ENCODE measurements around the gene HYOU1.
"Not testable (repeated sequence)": the region's sequence is repeated elsewhere in the genome, so short reads cannot be mapped to it uniquely, and the experiment has no call there.

HYOU1 gene

GRCh38 chr11:119042927-119043326, 14.1 kb downstream of the HYOU1 start:
- DNase-seq, result no peak

DNA sequence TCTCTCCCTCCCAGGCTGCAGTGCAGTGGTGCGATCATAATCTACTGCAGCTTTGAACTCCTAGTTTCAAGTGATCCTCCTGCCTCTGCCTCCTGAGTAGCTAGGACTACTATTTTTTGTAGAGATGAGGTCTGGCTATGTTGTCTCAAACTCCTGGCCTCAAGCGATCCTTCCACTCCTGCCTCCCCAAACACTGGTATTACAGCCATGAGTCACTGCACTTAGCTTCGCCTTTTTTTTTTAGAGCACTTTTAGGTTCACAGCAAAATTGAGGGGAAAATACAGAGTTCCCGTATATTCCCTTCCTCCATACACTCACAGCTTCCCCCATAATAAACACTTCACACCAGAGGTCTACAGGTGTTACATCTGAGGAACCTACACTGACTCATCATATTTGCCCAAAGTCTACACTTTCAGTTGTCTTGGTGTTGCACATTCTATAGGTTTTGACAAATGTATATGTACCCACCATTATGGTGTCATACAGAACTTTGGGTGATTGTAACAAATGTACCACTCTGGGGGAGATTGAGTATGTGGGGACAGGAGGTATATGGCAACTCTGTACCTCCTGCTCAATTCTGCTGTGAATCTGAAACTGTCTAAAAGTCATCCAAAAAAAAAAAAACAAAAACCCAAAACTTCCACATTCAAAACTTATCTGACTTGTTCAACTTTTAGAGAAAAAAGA, 15.0 kb downstream of the HYOU1 start:
- DNase-seq, result no peak

DNA sequence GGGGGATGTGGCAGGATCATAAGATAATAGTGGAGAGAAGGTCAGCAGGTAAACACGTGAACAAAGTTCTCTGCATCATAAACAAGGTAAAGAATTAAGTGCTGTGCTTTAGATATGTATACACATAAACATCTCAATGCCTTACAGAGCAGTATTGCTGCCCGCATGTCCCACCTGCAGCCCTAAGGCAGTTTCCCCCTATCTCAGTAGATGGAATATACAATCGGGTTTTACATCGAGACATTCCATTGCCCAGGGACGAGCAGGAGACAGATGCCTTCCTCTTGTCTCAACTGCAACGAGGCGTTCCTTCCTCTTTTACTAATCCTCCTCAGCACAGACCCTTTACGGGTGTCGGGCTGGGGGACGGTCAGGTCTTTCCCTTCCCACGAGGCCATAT, 17.5 kb downstream of the HYOU1 start:
- not testable (repeated sequence) for DNase-seq

DNA sequence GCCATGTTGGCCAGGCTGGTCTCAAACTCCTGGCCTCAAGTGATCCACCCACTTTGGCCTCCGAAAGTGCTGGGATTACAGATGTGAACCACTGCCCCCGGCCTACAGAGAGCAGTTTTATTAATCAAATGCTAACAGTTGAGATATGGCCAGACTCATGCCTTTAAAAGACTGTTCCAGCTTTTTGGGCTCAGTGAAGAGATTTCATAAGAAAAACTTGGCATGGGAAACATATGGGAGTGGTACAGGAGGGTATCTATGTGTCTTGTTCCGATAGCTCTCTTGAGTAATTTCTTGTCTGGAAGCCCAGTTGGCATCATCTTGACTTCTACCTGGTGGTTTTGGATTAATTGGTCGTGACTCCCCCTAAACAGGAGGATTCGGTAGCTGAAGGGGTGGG, 18.1 kb downstream of the HYOU1 start:
- no peak for DNase-seq

DNA sequence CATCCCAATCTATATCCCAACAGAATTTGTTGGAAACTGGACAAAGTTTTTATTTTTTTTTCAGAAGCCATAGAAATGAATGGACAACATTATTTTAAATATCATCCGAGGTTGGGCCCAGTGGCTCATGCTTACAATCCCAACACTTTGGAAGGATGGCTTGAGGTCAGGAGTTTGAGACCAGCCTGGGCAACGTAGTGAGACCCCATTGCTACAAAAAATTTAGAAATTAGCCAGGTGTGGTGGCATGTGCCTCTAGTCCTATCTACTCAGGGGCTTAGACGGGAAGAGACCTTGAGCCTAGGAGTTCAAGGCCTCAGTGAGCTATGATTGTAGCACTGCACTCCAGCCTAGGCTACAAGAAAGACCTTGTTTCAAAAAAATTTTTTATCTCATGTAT, 22.2 kb downstream of the HYOU1 start:
- DNase-seq, result no peak

DNA sequence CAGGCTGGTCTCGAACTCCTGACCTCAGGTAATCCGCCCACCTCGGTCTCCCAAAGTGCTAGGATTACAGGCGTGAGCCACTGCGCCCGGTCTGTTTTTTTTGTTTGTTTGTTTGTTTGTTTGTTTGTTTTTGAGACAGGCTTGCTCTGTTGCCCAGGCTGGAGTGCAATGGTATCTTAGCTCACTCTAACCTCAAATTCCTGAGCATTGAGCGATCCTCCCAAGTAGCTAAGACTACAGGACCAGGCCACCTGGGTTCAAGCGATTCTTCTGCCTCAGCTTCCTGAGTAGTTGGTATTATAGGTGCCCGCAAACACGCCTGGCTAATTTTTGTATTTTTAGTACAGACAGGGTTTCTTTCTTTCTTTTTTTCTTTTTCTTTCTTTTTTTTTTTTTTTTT, 23.6 kb downstream of the HYOU1 start:
- DNase-seq, result not testable (repeated sequence)

DNA sequence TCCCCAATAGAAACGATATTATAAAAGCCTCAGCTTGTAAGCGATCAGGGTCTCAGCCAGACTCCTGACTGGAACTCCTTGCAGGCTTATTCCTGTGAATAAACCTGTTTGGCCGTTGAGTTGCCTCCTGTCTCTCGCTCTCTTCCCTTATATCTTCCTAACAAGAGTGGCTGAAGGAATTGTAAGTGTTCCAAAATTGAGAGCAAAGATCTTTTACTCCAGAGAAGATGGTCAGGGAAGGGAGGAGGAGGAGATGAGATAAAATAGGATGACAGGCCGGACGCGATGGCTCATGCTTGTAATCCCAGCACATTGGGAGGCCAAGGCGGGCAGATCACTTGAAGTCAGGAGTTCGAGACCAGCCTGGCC, 25.1 kb downstream of the HYOU1 start:
- no peak for DNase-seq

DNA sequence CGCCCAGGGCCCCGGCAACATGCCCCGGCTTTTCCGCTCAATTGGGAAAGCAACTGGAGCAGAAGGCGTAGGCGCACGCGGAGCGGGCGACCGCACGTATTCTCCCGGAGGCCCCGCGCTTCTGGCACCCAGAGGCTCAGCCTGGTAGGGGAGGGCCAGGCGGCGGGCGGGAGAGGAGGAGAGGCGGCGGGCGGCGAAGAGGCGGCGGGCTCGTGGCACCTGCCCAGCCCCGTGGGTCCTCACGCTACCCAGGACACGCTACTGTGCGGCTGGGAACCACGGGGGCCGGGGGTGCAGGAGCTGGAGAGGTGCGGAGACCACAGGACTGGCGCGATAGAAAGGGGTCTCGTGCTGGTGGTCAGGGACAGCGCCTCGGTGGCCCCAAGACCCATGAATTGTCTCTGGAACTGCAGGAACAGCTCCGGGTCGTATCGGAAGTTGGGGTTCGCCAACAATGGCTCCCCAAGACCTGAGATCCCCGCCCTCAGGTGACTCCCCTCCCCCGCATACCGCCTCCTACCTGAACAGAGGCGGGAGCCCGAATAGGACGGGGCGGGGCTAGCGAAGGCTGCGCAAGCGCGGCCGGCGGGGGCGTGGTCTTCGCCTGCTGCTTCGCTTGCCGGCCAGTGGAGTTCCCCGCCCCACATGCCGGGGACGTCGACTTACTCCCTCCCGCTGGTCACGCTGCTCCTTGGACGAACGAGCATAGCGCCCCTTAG, 26.5 kb downstream of the HYOU1 start, which contains the start of gene SLC37A4:
Gene SLC37A4, minus strand, starts transcription at position 549 of the 719 bp plus-strand sequence.
- DNase-seq, result peak; percentile 99

DNA sequence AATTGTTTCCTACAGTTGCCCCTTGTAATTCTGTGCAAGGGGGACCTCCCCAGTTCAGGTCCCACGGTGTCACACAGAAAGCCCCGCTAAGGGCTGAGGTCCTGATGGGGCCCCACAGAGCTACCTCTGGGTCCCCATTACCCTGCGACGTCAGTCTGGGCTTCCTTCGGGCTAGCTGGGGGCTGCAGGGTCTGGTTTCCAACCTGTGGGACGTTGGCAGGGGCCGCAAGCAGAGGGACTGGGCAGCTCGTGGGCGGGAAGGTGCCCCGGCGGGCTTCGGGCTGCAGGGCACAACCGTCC, 27.0 kb downstream of the HYOU1 start:
- no peak for DNase-seq

- DNase-seq, result peak; percentile 37
These were observed 27.5 kb downstream of the HYOU1 start for GRCh38 chr11:119029340-119030028.

- no peak for DNase-seq
These were observed 28.0 kb downstream of the HYOU1 start for GRCh38 chr11:119029069-119029339.

- DNase-seq, result no peak
These were observed 28.5 kb downstream of the HYOU1 start for GRCh38 chr11:119028346-119029068.

DNA sequence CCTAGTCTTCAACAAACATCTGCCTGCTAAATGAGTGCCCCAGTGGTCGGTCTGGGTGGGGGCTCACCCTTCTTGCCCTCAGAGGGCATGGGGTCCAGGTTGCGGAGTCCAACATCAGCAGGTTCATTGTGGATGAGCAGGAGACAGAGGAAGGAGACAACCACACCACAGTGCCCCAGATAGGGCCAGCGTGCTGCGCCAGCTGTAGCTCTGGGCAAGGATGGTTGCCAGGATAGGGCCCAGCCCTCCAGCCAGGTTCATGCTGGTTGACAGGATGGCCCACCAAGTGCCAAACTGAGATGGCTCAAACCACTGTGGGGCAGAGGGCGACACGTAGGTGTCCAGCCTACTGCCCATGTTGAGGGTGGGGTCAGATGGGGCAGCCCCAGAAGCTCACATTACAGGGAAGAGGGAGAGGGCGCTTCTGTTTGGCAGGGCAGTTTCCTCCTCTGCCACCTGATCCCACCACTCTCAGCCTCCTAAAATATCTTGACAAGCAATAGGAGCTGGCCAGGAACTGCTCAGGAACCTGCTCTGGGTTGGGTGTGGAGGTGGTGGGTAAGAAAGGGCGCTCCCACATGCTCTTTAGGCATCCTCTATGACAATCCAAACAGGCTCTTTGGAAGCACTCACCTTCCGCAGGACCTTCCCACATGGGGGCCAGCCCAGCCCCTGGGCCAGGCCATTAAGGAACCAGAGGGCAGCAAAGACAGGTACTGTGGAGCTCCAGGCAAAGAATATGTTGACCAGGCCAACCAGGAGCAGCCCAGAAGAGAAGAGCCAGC, 29.3 kb downstream of the HYOU1 start:
- DNase-seq, result no peak

DNA sequence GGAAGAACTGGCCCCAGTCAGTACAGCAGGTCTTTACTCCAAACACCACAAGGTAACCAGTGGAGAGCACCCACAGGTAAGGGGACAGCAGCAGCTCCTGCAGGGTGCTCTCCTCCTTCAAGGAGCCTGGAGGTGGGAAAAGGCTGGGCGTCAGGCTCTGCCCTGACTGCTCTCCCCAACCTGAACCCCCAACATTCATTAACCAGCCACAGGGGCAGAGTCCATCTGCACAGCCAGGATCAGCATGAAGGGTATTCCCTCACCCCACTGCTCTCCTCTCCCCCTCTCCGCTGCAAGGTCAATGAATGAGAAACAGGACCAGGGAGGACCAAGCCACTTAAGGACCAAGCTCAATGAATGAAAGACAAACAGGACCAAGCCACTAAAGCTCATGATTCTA, 30.0 kb downstream of the HYOU1 start:
- DNase-seq, result no peak

- DNase-seq, result no peak
These were observed 30.8 kb downstream of the HYOU1 start for GRCh38 chr11:119025978-119026766.

DNA sequence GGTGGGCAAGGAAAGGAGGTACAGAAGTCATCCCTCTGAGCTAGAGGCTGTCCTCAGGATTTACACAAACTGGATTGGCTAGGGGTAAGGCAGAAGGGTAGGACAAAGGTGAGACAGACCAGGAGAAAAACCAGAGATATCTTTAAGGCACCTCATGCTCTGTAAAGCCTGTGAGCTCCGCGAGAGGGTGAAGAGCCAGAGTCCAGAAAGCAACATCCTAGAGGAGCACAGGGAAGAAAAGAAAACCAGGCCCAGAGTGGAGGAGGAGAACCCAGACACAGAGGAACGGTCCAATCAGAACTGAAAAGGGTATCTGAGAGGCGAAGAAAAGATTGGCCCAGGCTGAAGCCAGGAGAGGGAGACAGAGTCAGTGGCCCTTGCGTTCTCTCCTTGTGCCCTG, 31.5 kb downstream of the HYOU1 start:
- DNase-seq, result no peak

- no peak for DNase-seq
These were observed 31.9 kb downstream of the HYOU1 start for GRCh38 chr11:119025099-119025473.

GRCh38 chr11:119024430-119025098, 32.4 kb downstream of the HYOU1 start:
- no peak for DNase-seq

- no peak for DNase-seq
These were observed 33.3 kb downstream of the HYOU1 start for GRCh38 chr11:119023741-119024140.

DNA sequence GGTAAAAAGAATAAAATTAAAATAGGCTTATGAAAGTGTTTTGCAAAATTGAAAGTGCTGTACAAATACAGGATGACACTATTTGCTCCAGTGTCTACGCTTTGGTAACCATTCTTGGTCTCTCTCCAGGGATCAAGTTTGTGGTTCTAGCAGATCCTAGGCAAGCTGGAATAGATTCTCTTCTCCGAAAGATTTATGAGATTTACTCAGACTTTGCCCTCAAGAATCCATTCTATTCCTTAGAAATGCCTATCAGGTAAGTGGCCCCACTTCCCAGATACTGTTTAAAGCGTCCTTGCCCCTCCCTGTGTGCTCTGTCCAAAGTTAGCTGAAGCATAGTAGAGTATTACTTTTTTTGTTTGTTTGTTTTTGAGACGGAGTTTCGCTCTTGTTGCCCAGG, 35.4 kb downstream of the HYOU1 start:
- no peak for DNase-seq

DNA sequence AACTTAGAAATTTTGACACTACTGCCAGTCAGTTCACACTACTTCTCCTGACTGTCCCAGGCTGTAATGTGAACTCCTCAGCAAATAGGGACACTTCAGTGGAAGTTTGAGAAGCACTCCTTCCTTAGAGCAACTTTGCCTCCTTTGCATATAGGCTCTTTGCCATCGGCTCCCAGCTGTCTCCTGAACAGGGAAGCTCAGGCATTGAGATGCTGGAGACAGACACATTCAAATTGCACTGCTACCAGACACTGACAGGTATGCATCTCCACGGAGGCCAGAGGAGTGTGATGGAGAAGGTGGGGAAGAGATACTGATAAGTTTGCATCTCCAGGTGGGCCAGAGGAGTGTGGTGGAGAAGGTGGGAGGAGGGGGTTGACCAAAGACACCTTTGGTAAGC, 37.0 kb downstream of the HYOU1 start:
- no peak for DNase-seq
